NCI-H1092 treated with DMSO at 0.1 percent for 48 hours (cell line): ENCODE data around the gene SSR3.
A peak's percentile ranks its signal among the peaks of the same experiment; 100 is the strongest.

Source experiments
- DNase-seq: peaks from one replicate; lab custom pipeline; 2025; lab: John Stamatoyannopoulos, UW

The SSR3 gene

DNA sequence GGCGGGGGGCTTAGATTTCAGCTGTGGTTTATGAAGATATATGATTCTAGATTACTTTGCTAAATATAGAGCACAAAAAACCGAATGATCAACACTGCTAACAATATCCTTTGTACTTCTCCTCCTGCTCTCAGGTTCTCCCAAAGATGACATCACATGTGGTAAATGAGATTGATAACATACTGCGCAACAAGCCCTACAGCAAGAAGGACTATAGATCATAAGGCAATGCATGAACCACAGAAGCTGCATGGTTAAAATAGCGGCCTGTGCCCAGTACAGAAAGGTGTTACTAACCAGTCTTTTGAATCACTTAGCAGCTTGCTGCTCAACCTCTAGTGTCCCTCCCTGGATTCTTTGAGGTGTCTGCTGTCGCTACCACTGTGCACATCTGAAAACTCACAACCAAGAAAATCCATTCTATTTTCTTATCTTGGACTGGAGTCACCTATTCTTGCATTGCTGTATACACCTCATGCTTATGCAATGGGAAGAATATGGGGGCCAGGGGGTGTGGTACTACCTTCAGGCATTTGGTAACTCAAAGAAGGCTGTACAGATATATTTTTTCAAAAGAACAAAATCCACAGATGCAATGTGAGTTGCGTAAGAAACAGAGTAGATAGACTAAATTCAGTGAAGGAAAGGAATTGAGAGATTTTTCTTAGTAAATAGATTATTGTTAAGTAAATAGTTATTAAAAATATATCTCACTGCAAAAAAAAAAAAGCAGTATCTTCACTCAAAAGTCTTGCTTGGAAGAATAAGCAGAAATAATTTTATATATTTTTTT lies 18.2 kb downstream of the SSR3 start:
- no peak for DNase-seq

DNA sequence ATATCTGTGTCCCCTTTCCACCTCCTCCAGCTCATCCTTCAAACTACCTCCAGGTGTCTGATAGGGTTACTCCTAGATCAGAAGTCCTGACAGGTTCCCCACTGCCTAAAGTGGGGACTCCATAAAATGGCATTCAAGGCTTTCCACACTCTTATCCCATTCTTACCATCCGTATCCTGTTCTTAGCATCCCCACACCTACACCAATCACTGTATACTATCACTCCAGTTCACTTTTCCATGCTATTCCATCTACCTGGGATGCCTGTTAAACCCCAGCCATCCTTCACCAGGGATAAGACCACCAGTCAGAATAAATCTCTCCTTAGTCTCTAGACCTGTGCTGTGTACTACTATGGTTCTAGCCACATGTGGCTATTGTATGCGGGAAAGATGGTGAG lies 19.1 kb downstream of the SSR3 start:
- no peak for DNase-seq

DNA sequence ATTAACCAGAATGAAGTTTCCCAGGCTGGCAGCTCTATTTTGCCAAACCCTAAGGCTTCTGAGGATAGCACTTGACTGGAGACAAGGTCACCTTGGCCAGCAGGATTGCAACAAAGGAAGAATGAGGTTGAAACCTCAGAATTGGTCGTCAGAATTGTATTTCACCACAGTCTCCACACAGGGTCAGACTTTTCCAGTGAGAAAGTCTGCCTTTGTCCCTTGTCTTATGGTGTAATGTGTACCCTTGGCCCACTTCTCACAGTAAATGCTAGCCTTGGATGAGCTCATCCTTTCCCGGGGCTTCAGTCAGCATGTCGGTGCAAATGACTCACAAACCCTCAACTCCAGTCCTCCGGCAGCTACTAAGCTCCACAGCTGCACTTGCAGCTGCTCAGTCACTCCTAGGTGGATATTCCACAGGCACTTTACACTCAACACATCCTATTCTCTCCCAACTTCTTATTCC lies 19.7 kb downstream of the SSR3 start:
- DNase-seq, result no peak

DNA sequence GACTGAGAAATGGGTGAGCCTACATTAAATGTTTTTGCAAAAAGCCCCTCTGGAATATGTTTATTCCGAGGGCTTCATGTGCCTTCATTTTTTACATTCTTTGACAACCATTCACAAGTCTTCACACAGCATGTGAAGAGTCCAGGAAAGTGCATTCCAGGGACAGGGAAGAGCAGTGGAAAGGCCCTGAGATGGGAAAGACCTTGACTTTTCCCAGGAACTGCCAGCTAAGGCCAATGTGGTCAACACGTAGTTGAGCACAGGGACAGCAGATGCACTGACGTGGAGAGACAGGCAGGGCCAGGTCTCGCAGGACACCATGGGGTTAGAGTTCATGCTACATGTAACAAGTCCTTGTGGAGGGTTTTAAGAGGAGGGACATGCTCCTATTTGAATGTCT lies 21.7 kb downstream of the SSR3 start:
- no peak for DNase-seq

DNA sequence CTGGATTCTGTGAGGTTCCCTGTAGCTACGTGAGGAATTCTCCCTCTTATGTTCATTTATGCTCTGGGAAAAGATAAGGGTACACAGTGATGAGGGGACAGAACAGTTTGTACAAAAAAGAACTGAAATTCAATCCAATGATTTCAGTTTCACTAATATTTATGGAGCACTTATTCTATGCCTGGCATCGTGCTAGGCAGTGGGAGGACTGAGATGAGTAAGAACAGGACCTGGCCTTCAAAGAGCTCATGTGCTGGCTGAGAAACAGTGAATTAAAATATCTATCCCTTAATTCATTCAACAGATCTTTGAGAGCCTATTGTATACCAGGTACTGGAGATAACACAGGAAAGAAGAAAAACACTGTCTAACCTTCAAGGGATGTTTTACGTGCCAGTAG lies 22.2 kb downstream of the SSR3 start:
- no peak for DNase-seq

DNA sequence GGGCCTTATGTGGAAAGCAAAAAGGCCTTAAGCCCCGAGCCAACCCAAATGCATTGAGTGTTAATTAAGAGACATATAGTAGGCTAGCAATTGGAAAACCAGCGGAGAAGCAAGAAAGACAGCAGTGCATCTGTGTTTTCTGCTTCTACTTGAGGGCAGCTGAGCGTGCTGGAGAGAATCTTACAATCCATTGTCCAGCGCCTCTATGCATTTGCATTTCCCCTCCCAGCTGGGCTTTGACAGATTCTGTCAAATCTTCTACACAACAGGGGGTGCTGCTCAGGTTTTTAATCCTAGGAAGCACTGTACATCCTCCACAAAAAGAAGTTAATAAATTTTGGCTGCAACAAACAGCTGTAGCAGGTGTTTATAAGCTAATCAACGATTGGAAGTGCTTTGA lies 23.9 kb downstream of the SSR3 start:
- no peak for DNase-seq

DNA sequence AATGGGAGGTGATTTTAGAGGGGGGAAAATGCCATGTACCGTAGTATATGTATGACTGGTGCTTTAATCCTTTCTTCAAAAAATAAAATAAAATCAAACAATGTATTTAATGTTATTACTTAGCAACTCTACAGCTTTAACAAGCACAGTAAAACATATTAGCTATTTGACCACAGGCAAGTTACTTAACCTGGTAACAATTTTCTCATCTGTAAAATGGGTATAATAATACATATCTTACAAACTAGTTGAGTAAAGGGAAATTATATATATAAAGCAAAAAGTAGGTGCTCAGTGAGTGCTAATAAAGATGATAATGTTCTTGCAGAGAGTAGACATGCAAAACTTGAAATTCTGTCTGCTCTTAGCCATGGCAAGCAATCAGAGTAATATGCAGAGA lies 27.9 kb downstream of the SSR3 start:
- no peak for DNase-seq

DNA sequence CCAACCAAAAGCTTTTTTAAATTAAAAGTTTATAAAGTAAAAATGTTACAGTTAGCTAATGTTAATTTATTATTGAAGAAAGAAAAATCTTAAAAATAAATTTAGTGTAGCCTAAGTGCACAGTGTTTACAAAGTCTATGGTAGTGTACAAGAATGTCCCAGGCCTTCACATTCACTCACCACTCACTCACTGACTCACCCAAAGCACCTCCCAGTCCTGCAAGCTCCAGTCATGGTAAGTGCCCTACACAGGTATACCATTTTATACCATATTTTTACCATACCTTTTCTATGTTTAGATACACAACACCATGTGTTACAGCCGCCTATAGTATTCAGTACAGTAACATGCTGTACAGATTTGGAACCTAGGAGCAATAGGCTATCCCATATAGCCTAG lies 29.1 kb downstream of the SSR3 start:
- no peak for DNase-seq

DNA sequence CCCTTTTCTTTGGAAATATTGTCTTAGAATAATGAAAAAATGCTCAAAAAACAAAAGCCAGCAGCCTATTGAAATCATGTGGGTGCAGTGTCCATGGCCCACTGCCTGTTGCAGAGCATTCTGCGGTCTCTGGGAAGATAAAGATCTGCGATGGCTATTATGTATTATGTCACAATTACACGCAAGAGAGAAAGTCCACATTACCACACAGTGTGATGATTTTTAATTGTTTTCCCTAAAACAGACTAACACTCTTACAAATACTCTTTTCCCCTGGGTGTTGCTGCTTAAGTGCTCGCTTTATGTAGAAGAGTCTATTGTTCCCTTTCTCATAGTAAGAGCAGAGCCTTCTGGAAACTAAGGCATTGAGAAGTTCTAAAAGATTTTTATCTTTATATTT lies 32.2 kb downstream of the SSR3 start:
- DNase-seq, result no peak

DNA sequence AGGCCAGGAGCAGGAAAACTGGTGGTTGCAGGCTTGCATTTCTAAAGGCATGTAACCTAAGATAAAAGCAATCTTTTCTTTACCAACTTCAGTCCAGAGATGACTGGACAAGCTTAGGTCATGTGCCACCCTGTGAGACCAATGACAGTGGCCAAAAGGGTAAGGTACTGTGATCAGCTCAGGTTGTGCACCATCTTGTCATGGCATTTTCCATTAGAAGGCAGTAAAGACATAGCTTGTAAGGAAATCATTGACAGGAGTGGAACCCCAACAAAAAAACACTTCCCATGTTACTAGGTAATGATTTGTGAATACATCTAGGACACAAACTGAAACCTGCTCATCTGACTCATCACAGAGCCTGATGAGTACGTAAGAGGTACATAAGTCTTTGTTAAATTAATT lies 35.2 kb downstream of the SSR3 start:
- no peak for DNase-seq

DNA sequence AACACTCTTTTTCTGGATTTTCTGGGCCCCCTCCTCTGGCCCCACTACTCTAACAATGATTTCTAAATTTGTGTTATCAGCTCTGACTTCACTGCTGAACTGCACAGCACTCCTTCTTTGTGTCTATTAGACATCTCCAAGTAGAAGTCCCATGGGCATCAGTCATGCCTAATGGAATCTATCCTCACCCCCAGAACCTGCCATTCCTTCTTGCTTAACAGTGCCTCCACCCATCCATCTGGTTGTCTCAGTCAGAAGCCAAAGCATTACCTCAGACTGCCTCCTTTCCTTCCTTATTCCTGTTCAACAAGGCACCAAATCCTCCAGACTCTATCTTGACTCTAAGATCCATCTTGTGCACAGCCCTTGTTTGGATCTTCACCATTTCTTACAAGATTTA lies 36.2 kb downstream of the SSR3 start:
- no peak for DNase-seq

DNA sequence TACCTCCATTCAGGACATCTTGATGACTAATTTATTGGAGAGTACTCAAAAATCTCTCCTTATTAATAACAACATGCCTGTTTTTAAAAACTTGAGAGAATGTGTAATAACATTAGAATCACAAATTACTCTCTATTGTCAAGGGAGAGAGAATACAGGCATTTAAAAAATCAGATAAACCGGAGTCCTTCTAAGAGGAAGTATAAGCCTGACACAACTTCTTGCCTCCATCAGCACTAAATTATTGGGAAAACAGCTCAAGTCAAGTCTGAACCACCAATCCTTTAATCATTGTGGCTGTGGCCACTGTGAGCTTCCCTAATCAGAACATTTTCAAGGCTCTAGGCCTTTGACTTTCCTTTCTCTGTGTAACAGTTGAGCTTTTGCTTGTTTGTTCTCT lies 38.0 kb downstream of the SSR3 start:
- no peak for DNase-seq

DNA sequence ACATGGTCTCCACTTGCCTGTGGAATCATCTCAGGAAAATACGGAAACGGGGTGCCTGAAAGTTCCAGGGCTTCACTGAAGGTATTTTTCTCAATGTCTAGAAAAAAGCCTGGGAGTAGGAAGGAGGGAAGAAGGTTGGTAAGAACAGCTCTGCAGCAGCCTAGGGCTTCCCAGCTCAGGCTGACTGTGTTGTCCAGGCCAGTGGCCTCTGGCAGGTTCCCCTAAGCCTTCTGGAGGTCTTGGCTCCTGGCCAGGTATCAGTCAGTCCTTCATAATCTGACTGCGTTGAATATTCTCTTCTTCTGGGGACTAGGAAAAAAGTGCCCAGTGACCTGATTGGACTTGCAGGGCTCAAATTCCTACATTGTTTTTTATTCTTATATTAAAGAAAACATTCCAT lies 38.6 kb downstream of the SSR3 start:
- no peak for DNase-seq

DNA sequence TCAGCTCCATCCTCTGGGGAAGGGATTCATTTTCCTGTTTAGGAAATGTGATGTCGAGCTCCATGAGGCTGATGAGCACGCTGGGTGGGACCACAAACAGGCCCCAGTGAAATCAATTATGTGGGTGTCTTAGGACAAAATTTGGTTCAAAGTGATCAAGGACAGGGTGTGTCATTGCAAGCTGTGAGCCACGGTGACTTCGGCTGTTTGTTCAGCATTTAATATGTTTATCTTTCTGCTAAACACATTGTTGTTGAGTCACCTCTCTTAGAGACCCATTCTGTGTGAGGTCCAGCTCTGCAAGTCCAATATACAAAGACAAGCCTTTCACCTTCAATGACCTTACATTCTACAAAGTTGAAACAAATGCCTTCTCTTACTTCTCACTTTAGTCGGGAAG lies 41.3 kb downstream of the SSR3 start:
- DNase-seq, result no peak

DNA sequence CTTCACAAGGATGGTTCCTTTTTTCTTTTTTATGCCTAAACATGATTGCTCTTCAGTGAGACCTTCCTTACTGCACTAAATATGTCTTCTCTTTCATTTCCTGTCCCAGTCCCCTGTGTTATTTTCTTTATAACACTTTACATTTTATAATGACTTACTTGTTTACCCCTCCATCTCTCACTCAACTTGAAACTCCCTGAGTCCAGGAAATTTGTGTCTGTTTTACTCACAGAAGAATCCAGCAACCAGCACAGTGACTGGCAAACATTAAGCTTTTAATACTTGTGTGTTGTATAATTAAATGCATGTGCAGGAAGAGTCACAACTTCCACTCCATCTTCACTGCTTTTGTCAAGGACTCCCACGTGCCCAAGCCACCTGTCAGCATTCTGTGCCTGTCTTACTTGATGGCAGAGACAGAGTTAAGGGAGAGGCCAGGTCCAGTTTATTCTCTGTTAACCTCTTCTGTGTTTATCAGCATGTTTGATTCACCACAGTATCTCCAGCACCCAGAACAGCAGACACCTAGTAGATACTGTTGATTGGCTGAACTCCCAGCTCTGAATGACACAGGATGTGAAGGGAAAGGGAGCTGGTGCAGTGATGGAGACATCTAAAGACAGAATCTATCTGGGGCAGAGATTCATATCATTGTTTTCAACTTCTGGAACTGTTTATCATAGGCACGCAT lies 42.8 kb downstream of the SSR3 start:
- no peak for DNase-seq

DNA sequence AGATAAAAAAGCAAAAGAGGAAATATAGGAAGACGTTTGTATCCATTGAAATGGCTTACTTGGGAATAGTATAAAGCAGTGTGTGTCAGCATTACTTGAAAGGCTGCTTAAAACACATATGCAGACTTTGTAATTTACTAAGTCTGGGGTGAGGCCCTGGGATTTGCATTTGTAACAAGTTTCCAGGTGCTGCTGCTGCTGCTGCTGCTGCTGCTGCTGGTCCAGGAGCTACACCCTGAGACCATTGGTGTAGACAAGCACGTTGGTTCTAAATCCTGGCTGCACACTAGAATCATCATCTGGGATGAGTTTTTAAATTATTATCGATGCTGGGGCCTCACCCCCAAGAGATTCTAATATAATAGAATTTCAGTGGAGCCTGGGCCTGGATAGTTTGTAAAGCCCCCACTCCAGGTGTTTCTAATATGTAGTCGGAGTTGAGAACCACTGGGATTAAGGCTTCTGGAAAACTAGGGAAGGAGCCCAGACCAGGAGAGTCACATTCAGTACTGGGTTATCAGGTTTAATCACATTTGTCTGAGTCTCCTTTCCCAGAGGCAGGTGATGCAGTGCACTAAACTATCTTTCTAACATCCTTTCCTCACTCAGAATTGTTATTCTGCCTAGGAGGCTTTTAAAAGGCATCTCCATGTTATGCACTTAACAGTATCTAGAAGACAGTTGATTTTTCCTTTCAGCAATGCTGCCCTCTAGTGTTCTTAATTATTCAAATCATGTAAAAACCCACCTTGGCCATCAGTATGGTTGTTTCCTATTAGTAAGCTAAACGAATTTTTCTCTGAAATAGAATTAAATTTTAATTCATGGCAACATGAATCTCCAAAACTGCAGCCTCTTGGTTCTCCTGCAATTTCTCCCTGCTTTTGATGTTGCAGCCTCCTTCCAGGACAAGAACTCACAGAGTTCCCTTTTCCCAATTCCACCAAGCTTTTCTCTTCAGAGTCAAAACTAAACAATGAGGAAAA lies 45.4 kb downstream of the SSR3 start:
- peak; percentile 61 for DNase-seq

DNA sequence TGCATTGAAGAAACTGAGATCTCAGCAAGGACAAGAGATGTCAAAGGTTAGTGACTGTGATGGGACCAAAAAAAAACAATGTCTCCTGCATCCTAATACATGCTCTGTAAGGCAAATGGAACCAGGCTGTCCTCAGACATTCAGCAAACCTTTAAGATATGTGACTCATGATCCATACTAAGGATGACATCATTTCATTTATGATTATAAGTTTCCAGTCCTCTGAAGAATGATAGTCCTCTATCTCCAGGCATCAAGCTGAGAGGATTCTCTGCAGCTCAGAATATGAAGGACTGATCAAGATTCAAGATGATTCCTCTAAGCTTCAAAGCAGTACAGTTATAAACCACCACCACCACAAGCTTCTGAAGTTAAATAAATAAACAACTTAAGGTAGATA lies 47.6 kb downstream of the SSR3 start:
- DNase-seq, result no peak

DNA sequence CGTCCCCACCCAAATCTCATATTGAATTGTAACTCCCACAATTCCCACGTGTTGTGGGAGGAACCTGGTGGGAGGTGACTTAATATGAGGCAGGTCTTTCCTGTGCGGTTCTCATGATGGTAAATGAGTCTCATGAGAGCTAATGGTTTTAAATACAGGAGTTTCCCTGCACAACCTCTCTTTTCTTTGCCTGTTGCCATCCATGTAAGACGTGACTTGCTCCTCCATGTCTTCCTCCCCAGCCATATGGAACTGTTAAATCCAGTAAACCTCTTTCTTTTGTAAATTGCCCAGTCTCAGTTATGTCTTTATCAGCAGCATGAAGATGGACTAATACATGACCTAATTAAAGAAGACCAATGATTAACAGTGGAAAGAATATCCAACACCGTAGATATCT lies 56.6 kb downstream of the SSR3 start:
- no peak for DNase-seq

DNA sequence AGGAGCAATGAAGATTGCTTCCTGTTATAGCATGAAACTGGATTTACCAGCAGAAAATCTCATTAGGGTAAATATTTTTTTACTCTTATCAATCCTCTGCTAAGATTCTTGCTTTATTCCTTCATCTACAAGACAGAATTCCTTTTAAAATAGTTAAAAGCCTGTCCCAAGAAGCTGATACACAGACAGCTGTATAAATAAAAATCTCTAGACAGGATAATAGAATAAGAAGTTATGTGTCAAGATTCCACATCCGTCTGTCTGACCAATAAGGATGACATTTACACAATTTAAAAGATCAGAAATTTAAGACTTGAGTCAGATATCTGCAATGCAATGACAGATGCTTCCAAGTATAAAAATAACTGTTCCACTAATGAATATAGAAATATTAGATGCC lies 57.6 kb downstream of the SSR3 start:
- DNase-seq, result no peak

DNA sequence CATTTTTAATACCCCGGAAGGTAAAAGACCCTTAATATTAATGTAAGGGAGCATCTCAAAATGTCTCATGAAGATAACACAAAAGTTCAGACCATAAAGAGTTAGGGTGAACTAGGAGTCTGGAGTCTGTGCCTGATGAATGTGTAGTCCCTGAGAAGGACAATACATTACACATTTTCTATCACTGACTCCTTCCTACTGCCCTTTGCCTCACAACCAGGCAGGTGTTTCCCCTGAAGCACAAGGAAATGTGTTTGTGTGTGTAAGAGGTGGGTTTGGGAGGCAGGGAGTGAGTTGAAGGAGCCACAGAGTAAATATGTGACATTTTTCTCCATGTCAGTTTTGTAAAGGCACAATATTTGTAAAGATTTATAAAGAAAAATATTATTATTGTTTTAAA lies 59.1 kb downstream of the SSR3 start:
- no peak for DNase-seq

DNA sequence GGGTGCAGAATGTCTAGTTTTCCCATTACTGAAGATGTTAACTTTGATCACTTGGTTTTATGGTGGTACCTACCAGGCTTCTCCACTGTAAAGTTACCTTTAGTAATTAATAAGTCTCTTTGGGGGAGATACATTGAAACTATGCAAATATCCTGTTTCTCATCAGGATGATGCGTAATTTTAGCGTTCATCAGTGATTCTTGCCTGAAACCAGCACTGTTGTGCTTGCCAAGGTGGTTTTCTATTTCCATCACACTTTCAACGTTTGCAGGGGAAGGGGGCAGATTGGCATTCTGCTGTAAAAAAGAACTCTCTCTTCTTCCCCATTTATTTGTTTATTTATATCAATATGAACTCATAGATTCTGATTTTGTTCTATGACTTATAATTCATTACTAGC lies 61.0 kb downstream of the SSR3 start:
- DNase-seq, result no peak

DNA sequence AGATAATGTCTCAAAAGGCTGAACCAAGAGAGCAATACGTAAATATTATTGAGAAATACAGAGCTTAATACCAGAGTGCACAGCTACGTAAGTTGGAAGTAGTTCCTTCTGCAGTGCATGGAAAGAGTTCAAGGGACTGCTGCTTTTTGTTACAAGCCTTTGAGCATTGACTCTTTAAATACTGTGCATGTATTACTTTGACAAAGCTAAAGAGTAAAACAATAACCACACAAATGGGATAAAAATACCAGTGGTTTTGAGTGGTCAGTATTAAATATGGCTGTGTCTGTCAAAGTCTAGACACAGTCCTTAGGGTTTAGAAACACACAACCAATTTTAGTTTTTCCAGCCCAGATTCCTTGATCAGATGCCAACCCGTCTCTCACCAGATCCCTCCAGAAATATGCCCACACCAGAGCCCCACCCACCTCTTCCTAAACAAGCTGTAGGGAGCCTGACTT lies 62.1 kb downstream of the SSR3 start:
- DNase-seq, result no peak

DNA sequence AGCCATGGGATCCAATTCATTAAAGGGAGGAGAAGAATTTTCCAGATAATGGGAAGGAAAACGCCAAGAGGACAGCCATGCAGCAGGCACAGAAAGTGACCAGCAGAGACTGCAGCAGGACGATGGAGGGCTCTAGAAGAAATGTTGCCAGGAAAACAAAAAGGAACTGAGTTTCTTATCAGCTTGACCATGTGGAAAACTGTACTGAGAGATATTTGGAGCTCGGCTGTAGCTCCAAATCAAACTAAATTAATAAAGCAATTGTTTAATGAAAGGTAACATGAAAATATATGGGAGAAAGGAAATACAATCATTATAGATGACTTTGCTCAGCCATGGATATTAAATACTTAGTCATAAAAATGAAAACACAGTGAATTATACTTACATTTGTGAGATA lies 63.7 kb downstream of the SSR3 start:
- DNase-seq, result no peak
